Measurements from ENCODE around the gene PROX2.

DNA sequence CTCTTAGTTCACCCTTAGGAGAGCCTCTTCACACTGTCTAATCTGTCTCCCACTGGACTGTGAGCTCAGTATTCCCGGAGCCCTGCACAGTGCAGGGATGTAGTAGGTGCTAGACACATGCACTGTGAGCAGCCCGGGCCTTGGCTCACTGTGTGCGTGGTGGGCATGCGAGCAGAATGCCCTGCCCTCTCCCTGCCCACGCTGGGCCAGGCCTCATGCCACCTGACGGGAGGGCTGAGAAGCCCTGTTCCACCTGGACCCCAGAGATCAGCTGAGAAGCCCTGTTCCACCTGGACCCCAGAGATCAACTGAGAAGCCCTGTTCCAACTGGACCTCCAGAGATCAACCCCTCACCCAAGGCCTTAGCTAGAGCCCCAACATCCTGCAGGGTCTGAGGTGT, 36.2 kb upstream of the PROX2 start:
- TF ChIP-seq CTCF (IDR thresholded peaks at IDR 0.05) (no peak), POLR2A (IDR thresholded peaks at IDR 0.05) (no peak)
